Activated CD8-positive, alpha-beta T cell treated with anti-CD3 and anti-CD28 coated beads for 36 hours (primary cell): Measurements from ENCODE around the gene PALM. TPM values are rescaled to one million over a fixed set of nuclear protein-coding genes. Genes with fewer than 3 reads are reported as not detected.

Source experiments
- ATAC-seq: fragments of 200-7000 bp; cut with Tn5 transposase; one replicate; pipeline ENCODE4 v1.10.0; 2021; ENCODE audit warnings: mild to moderate bottlenecking, moderate library complexity
- CTCF ChIA-PET: fragments of 350-600 bp; sonication (Branson Sonifier 250); formaldehyde crosslinking; loops from one replicate; lab custom pipeline; 2021; ENCODE audit warnings: antibody characterized with exemption; lab: Charles Lee
- POLR2A ChIA-PET: fragments of 350-600 bp; sonication (Branson Sonifier 250); formaldehyde crosslinking; loops from one replicate; lab custom pipeline; 2021; ENCODE audit warnings: antibody characterized with exemption; lab: Charles Lee
- DNase-seq: peaks from one replicate; pipeline ENCODE4 v3.0.0-alpha.2; 2020
- H3K27ac Mint-ChIP-seq: one replicate; pipeline ENCODE4 v1.8.0; 2021; ENCODE audit warnings: mild to moderate bottlenecking, mixed read lengths
- H3K27me3 Mint-ChIP-seq: one replicate; pipeline ENCODE4 v1.8.0; 2021; ENCODE audit warnings: mixed read lengths
- H3K36me3 Mint-ChIP-seq: one replicate; pipeline ENCODE4 v1.8.0; 2021; ENCODE audit warnings: low read depth, mixed read lengths
- H3K4me1 Mint-ChIP-seq: one replicate; pipeline ENCODE4 v1.8.0; 2021; ENCODE audit warnings: low read depth, mixed read lengths
- H3K4me3 Mint-ChIP-seq: one replicate; pipeline ENCODE4 v1.8.0; 2021; ENCODE audit warnings: mild to moderate bottlenecking, moderate library complexity, mixed read lengths
- H3K9me3 Mint-ChIP-seq: one replicate; pipeline ENCODE4 v1.8.0; 2021; ENCODE audit warnings: mixed read lengths
- intact Hi-C: fragments of 100-400 bp; cut with micrococcal nuclease; formaldehyde crosslinking; loops from one replicate; pipeline ENCODE4 v1.10.0; 2022
- total RNA-seq, 2 experiments: library from RNA; stranded (reverse); gene quantifications; one replicate each; pipeline ENCODE4 v1.2.3, GENCODE V29; 2021
- TF ChIP-seq, protein P1 (sequence below): fragments of 200-600 bp; IDR thresholded peaks from one replicate; pipeline ENCODE4 v1.8.0; 2022; ENCODE audit warnings: antibody characterized with exemption, mild to moderate bottlenecking

The PALM gene
- total RNA-seq, 2 experiments from 2014 or later = 0.22 to 0.36 TPM

DNA sequence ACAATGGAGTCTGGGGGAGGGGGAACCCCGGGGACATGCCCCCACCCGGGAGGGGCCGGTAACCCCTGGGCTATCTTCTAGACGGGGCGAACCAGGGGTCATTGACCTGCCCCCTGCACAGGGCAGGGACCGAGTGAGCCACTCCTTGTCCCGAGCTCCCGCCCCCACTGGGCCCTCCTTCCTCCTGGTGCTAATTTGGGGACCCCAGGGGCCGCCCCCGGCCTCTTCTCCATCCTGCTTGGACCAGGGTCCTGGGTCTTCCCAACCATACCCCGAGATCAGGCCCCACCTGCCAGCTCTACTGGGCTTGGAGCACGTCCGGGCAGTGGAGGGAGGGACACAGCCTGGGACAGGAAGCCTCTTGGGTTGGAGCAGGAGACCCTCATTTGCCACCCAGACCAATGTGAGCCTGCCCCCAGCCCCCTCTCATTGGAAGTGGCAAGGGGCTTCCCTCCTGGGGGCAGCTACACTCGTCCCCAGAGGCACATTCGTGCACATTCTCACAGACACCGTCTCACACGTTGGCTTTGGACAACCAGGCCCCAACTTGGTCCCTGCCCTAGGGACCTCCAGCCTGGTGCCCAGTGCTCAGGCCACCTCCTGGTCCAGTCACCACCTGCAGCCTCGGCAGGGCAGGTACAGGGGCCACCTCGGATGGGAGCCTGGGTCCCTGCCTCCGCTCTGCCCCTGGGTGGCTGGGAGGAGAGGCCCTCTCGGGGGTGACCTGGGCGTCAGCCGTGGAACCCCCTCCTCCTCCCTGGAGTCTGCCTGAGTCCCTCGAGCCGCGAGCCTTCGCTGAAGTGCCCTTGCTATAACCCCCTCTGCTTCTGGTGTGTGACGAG is 38.9 kb downstream of the PALM start:
- Mint-ChIP-seq H3K36me3 (no peaks in the 10 kb centered on the region), H3K27ac (no peak overlapping the region), H3K4me3 (no peak overlapping the region), H3K9me3 (peaks cover 5% of the 10 kb centered on the region), H3K4me1 (no peaks in the 10 kb centered on the region), H3K27me3 (no peaks in the 10 kb centered on the region)
- intact Hi-C loops = no loop called here
- TF ChIP-seq, protein P1, sequence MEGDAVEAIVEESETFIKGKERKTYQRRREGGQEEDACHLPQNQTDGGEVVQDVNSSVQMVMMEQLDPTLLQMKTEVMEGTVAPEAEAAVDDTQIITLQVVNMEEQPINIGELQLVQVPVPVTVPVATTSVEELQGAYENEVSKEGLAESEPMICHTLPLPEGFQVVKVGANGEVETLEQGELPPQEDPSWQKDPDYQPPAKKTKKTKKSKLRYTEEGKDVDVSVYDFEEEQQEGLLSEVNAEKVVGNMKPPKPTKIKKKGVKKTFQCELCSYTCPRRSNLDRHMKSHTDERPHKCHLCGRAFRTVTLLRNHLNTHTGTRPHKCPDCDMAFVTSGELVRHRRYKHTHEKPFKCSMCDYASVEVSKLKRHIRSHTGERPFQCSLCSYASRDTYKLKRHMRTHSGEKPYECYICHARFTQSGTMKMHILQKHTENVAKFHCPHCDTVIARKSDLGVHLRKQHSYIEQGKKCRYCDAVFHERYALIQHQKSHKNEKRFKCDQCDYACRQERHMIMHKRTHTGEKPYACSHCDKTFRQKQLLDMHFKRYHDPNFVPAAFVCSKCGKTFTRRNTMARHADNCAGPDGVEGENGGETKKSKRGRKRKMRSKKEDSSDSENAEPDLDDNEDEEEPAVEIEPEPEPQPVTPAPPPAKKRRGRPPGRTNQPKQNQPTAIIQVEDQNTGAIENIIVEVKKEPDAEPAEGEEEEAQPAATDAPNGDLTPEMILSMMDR = no peak
- no peak for ATAC-seq
- CTCF ChIA-PET = no interaction called here
- POLR2A ChIA-PET = no interaction called here
- DNase-seq = no peak

DNA sequence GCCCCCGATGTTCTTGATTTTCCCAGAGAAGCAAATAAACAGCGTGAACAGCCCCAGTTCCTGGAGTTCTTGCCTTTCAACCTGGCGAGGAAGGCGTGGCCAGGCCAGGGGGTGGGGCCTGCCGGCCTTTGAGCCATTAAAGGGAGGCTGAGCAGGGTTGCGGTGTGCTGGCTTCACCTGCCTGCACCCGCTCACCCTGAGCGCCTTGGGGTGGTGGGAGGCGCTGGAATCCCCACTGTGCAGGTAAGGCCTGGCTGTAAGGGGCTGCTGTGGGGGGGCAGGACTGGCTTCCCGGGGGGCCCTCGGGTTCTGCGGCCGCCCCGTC is 39.5 kb downstream of the PALM start:
- intact Hi-C loops = no loop called here
- Mint-ChIP-seq H3K27me3 (peaks cover 2% of the 10 kb centered on the region), H3K27ac (no peak overlapping the region), H3K4me3 (no peak overlapping the region), H3K9me3 (peaks cover 5% of the 10 kb centered on the region), H3K36me3 (no peaks in the 10 kb centered on the region), H3K4me1 (no peaks in the 10 kb centered on the region)
- ChIA-PET CTCF (no interaction called here), POLR2A (no interaction called here)
- ATAC-seq (no peak), DNase-seq (no peak)
- TF ChIP-seq, protein P1 = no peak

DNA sequence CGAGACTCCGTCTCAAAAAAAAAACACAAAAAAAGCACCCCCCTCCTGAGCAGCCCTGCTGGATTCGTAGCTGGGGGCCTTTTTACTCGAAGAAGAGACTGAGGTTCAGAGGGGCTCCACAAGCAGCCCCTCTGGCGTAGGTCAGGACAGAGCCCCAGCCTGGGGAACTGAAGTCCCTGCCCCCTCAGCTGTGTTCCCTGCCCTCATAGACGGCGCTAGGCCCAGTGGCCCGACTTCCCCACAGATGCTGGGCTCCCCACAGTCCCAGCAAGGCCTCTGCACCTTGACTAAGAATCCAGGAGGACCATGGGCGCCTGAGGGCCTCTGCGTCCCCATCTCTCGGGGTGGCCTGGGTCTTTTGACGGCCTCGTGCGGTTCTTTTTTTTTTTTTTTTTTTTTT is 41.1 kb downstream of the PALM start:
- Mint-ChIP-seq H3K4me3 (no peak overlapping the region), H3K4me1 (no peaks in the 10 kb centered on the region), H3K36me3 (no peaks in the 10 kb centered on the region), H3K9me3 (peaks cover 2% of the 10 kb centered on the region), H3K27me3 (peaks cover 2% of the 10 kb centered on the region), H3K27ac (no peak overlapping the region)
- ATAC-seq (no peak), DNase-seq (no peak)
- intact Hi-C loops = no loop called here
- TF ChIP-seq, protein P1 = no peak
- POLR2A ChIA-PET = no interaction called here
- CTCF ChIA-PET = no interaction called here

DNA sequence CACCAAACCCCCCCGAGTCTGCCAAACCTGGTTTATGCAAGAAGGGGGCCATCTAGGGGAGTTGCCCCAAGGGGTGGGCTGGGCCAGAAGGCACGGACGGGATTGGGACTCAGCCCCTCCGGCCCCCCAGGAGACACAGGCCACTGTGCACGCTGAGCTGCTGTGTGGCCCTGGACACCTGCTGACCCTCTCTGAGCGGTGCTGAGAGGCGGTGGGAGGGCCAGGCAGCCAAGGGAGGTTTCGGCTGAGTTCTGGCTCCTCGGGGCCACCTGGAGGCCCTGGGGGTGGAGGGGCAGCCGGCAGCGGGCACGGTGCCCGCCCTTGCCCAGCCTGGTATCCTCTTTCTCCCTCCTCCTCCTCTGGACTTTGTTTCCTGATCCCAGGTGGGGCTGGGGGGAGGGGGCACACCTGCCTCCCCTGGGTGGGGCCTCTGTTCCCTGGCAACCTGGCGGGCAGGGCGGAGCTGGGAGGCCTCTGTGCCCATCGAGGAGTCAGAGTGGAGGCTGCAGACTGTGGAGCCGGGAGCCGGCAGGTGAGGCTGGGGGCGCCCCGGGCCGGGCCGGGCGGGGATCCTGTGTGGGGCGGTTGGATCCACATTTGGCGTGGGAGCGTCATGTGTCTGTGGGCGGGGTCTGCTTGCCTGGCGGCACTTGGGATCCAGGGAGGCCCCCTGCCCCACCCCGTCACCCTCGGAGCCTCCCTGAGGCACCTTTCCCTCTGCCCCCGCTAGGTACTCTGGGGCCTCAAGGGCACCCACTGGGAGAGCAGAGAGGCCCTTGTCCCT is 42.1 kb downstream of the PALM start, which contains the start of gene MISP:
Gene MISP, plus strand, starts transcription at position 473 of the 784 bp plus-strand sequence. CDS start 5,835 bp downstream, outside the sequence.
- no peaks in the 10 kb centered on the region for H3K4me1 Mint-ChIP-seq
- DNase-seq = no peak
- intact Hi-C loops = no loop called here
- ATAC-seq = no peak
- TF ChIP-seq, protein P1 = no peak
- peaks cover 2% of the 10 kb centered on the region for H3K9me3 Mint-ChIP-seq
- H3K4me3 Mint-ChIP-seq = no peak within 1 kb of the TSS
- ChIA-PET POLR2A (no interaction called here), CTCF (no interaction called here)
- H3K27ac Mint-ChIP-seq = no peak within 1 kb of the TSS
- peaks cover 2% of the 10 kb centered on the region for H3K27me3 Mint-ChIP-seq
- no peaks in the 10 kb centered on the region for H3K36me3 Mint-ChIP-seq
